ENCODE measurements around the gene WWP2.

WWP2 gene

DNA sequence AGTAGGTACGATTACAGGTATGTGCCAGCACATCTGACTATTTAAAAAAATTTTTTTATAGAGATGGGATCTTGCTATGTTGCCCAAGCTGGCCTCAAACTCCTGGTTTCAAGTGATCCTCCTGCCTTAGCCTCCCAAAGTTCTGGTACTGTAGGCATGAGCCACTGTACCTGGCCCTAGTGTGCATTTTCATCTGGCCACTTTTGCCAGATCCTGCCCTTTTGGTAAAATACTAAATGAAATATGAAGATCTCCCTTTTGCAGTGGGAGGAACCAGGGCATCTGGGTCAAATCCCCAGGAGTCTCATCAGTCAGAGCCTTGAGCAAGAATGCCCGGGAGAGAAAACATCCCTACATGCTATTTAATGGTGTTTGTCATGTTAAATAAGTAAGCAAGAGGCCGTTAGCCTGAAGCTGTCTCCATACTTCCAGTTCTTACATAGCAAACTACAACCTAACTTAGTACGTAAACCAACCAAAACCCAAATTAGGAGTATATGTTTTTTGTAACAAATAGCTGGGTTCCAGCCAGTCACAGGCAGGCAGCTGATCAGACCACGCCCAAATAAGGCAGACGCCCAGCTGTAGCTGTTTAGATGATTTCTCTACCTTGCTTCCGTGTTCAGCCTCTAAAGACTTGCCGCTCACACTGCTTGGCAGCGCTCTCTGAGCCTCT lies 142.5 kb downstream of the WWP2 start:
- TF ChIP-seq, protein P1, sequence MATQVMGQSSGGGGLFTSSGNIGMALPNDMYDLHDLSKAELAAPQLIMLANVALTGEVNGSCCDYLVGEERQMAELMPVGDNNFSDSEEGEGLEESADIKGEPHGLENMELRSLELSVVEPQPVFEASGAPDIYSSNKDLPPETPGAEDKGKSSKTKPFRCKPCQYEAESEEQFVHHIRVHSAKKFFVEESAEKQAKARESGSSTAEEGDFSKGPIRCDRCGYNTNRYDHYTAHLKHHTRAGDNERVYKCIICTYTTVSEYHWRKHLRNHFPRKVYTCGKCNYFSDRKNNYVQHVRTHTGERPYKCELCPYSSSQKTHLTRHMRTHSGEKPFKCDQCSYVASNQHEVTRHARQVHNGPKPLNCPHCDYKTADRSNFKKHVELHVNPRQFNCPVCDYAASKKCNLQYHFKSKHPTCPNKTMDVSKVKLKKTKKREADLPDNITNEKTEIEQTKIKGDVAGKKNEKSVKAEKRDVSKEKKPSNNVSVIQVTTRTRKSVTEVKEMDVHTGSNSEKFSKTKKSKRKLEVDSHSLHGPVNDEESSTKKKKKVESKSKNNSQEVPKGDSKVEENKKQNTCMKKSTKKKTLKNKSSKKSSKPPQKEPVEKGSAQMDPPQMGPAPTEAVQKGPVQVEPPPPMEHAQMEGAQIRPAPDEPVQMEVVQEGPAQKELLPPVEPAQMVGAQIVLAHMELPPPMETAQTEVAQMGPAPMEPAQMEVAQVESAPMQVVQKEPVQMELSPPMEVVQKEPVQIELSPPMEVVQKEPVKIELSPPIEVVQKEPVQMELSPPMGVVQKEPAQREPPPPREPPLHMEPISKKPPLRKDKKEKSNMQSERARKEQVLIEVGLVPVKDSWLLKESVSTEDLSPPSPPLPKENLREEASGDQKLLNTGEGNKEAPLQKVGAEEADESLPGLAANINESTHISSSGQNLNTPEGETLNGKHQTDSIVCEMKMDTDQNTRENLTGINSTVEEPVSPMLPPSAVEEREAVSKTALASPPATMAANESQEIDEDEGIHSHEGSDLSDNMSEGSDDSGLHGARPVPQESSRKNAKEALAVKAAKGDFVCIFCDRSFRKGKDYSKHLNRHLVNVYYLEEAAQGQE (IDR thresholded peaks at IDR 0.05; ENCODE audit: low read depth) = no peak
- no peak for TF ChIP-seq ZBTB7A (IDR thresholded peaks at IDR 0.05; ENCODE audit: low read depth)
- TF ChIP-seq TAF1 (IDR thresholded peaks at IDR 0.05; ENCODE audit: low read depth) = no peak
- TF ChIP-seq EP300 (IDR thresholded peaks at IDR 0.05; ENCODE audit: borderline replicate concordance) = no peak
- no peak for TF ChIP-seq CEBPB (IDR thresholded peaks at IDR 0.05)
- no peak for TF ChIP-seq TEAD4 (IDR thresholded peaks at IDR 0.05)
- TF ChIP-seq, protein P2, sequence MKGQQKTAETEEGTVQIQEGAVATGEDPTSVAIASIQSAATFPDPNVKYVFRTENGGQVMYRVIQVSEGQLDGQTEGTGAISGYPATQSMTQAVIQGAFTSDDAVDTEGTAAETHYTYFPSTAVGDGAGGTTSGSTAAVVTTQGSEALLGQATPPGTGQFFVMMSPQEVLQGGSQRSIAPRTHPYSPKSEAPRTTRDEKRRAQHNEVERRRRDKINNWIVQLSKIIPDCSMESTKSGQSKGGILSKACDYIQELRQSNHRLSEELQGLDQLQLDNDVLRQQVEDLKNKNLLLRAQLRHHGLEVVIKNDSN (IDR thresholded peaks at IDR 0.05) = no peak
- no peak for TF ChIP-seq RAD21 (IDR thresholded peaks at IDR 0.05; ENCODE audit: low read depth)
- no peak for TF ChIP-seq NFIC (IDR thresholded peaks at IDR 0.05)
- no peak for TF ChIP-seq FOXM1 (IDR thresholded peaks at IDR 0.05; ENCODE audit: borderline replicate concordance, low read depth)
- TF ChIP-seq, protein P3, sequence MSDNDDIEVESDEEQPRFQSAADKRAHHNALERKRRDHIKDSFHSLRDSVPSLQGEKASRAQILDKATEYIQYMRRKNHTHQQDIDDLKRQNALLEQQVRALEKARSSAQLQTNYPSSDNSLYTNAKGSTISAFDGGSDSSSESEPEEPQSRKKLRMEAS (IDR thresholded peaks at IDR 0.05) = no peak
- TF ChIP-seq EGR1 (IDR thresholded peaks at IDR 0.05) = no peak
- TF ChIP-seq TCF12 (IDR thresholded peaks at IDR 0.05; ENCODE audit: low read depth) = no peak
- TF ChIP-seq CREB1 (IDR thresholded peaks at IDR 0.05; ENCODE audit: low read depth) = no peak

DNA sequence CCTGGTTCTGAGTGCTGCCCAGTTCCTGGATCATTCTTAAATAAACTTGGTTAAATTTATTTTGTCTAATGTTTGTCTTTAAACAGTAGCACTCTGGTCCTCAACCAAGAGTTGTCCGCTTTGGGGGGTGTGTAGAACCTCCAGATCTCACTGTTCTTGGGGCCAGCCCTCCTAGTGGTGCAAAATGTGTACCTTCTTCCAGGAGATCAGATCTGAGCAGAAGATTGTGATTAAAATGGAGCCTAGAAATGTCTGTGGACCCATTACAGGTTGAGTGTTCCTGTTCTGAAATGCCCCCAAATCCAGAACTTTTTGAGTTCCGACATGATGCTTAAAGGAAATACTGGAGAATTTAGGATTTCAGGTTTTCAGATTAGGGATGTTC lies 143.0 kb downstream of the WWP2 start:
- TF ChIP-seq CEBPB (IDR thresholded peaks at IDR 0.05) = no peak

DNA sequence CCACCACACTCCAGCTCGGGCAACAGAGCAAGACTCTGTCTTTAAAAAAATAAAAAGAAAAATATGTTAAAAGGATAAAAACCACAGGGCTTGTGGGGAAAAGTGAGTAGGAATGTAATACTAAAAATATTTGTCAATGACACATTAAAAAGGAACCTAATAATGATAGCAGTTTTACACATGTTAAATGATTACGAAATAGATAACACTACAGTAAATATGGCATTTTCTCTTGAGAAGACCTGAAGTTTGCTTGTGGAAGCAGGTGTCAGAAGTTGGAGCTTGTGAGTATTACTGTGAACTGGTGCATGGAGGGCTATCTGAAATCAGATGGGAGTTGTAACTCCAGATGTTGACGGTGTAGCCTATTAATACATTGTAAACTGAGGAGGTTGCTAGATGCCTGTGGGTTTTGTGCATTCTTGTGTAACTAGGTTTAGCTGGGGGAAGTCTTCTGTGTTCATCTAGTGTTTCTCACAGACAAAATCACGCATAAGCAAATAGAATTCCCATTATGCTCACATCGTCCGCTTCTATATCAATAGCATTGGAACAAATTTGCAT lies 144.8 kb downstream of the WWP2 start:
- TF ChIP-seq, protein P2 (IDR thresholded peaks at IDR 0.05) = no peak
- TF ChIP-seq ZBTB7A (IDR thresholded peaks at IDR 0.05; ENCODE audit: low read depth) (no peak), TAF1 (IDR thresholded peaks at IDR 0.05; ENCODE audit: low read depth) (no peak), NFIC (IDR thresholded peaks at IDR 0.05) (no peak), YY1 (IDR thresholded peaks at IDR 0.05; ENCODE audit: low read depth) (no peak), CEBPB (IDR thresholded peaks at IDR 0.05) (no peak)
- TF ChIP-seq, protein P3 (IDR thresholded peaks at IDR 0.05) = no peak

DNA sequence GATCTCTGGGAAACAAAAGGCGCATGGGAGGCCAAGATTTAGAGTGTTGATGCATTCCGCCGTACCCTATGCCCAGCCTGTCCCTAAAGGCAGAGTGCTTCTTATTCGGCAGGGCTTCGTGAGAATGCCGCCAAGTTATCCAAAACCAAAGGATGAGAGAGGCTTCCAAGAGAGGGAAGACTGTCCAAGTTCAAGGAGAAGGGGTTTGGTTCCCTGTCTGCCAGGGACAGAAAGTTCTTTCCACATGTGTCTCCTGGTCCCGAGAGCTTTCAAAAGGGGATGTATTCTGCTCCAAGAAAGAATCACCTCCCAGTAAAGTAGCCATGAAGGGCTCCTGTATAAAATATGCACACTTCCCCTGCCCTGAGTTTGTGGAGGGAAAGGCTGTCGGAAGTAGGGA lies 146.9 kb downstream of the WWP2 start:
- no peak for TF ChIP-seq FOXM1 (IDR thresholded peaks at IDR 0.05; ENCODE audit: borderline replicate concordance, low read depth)
- TF ChIP-seq, protein P2 (IDR thresholded peaks at IDR 0.05) = no peak
- TF ChIP-seq TAF1 (IDR thresholded peaks at IDR 0.05; ENCODE audit: low read depth) = no peak
- no peak for TF ChIP-seq EP300 (IDR thresholded peaks at IDR 0.05; ENCODE audit: borderline replicate concordance)
- no peak for TF ChIP-seq TCF12 (IDR thresholded peaks at IDR 0.05; ENCODE audit: low read depth)
- no peak for TF ChIP-seq NFIC (IDR thresholded peaks at IDR 0.05)
- TF ChIP-seq EGR1 (IDR thresholded peaks at IDR 0.05) = no peak
- no peak for TF ChIP-seq CEBPB (IDR thresholded peaks at IDR 0.05)
- no peak for TF ChIP-seq RAD21 (IDR thresholded peaks at IDR 0.05; ENCODE audit: low read depth)
- TF ChIP-seq, protein P3 (IDR thresholded peaks at IDR 0.05) = no peak
- no peak for TF ChIP-seq CREB1 (IDR thresholded peaks at IDR 0.05; ENCODE audit: low read depth)
- TF ChIP-seq YY1 (IDR thresholded peaks at IDR 0.05; ENCODE audit: low read depth) = no peak
- no peak for TF ChIP-seq TEAD4 (IDR thresholded peaks at IDR 0.05)
- TF ChIP-seq, protein P1 (IDR thresholded peaks at IDR 0.05; ENCODE audit: low read depth) = no peak
- TF ChIP-seq ZBTB7A (IDR thresholded peaks at IDR 0.05; ENCODE audit: low read depth) = no peak

DNA sequence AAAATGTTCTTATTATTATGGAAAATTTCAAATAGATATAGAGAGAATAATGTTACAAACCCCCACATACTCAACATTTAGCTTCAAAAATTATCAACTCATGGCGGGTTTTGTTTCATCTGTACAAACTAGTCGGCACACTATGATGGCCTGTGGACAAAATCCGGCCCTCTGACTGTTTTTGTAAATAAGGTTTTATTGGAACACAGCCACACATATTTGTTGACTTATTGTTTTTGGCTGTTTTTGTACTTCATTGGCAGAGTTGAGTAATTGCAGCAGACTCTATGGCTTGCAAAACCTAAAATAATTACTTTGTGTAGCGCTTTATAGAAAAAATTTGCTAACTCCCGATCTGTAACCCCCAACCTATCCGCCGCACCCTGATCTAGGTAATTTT lies 147.6 kb downstream of the WWP2 start:
- TF ChIP-seq CEBPB (IDR thresholded peaks at IDR 0.05) (no peak), FOXM1 (IDR thresholded peaks at IDR 0.05; ENCODE audit: borderline replicate concordance, low read depth) (no peak), TEAD4 (IDR thresholded peaks at IDR 0.05) (no peak), EGR1 (IDR thresholded peaks at IDR 0.05) (no peak), YY1 (IDR thresholded peaks at IDR 0.05; ENCODE audit: low read depth) (no peak), TCF12 (IDR thresholded peaks at IDR 0.05; ENCODE audit: low read depth) (no peak), TAF1 (IDR thresholded peaks at IDR 0.05; ENCODE audit: low read depth) (no peak), RAD21 (IDR thresholded peaks at IDR 0.05; ENCODE audit: low read depth) (no peak), NFIC (IDR thresholded peaks at IDR 0.05) (no peak), ZBTB7A (IDR thresholded peaks at IDR 0.05; ENCODE audit: low read depth) (no peak), EP300 (IDR thresholded peaks at IDR 0.05; ENCODE audit: borderline replicate concordance) (no peak), CREB1 (IDR thresholded peaks at IDR 0.05; ENCODE audit: low read depth) (no peak)
- TF ChIP-seq, protein P2 (IDR thresholded peaks at IDR 0.05) = no peak
- TF ChIP-seq, protein P1 (IDR thresholded peaks at IDR 0.05; ENCODE audit: low read depth) = no peak
- TF ChIP-seq, protein P3 (IDR thresholded peaks at IDR 0.05) = no peak
